Activated CD8-positive, alpha-beta memory T cell treated with anti-CD3 and anti-CD28 coated beads, Interleukin-2, amount 50 U/mL, for 1 hour (primary cell): ENCODE data around the gene CATSPERD.
"Not testable (repeated sequence)": the region's sequence is repeated elsewhere in the genome, so short reads cannot be mapped to it uniquely, and the experiment has no call there.

Source experiments
- DNase-seq: peaks from one replicate; pipeline ENCODE4 v3.0.0-alpha.2; 2020; ENCODE audit errors: extremely low read depth

CATSPERD gene

GRCh38 chr19:5697022-5697889 is 23.2 kb upstream of the CATSPERD start:
- DNase-seq = no peak

- DNase-seq = no peak
These were observed 22.4 kb upstream of the CATSPERD start for GRCh38 chr19:5697890-5698634.

- DNase-seq = no peak
These were observed 21.6 kb upstream of the CATSPERD start for GRCh38 chr19:5698635-5699422.

GRCh38 chr19:5700455-5701092 is 19.9 kb upstream of the CATSPERD start:
- DNase-seq = no peak

GRCh38 chr19:5702053-5702410 is 18.4 kb upstream of the CATSPERD start:
- DNase-seq = not testable (repeated sequence)

- DNase-seq = no peak
These were observed 16.3 kb upstream of the CATSPERD start for GRCh38 chr19:5703819-5704818.

- no peak for DNase-seq
These were observed 14.9 kb upstream of the CATSPERD start for GRCh38 chr19:5705552-5705951.

- no peak for DNase-seq
These were observed 13.4 kb upstream of the CATSPERD start for GRCh38 chr19:5706876-5707573.

- DNase-seq = no peak
These were observed 12.6 kb upstream of the CATSPERD start for GRCh38 chr19:5707576-5708575.

GRCh38 chr19:5711025-5711424 is 9.4 kb upstream of the CATSPERD start:
- DNase-seq = no peak

- DNase-seq = no peak
These were observed 8.7 kb upstream of the CATSPERD start for GRCh38 chr19:5711713-5712161.

- no peak for DNase-seq
These were observed 7.2 kb upstream of the CATSPERD start for GRCh38 chr19:5713228-5713627.

- DNase-seq = no peak
These were observed 5.6 kb upstream of the CATSPERD start for GRCh38 chr19:5714816-5715215.

GRCh38 chr19:5717215-5717935 is 3.1 kb upstream of the CATSPERD start:
- DNase-seq = no peak

GRCh38 chr19:5718037-5718578 is 2.3 kb upstream of the CATSPERD start:
- DNase-seq = no peak

GRCh38 chr19:5718579-5719273 is 1.7 kb upstream of the CATSPERD start:
- no peak for DNase-seq
